OCI-LY3 (cell line): ENCODE data around the gene CDH4.

Experiments
- EZH2phosphoT487 ChIP-seq: fragments of 200-600 bp; shearing (Covaris generic); IDR thresholded peaks from 2 replicates; pipeline ENCODE4 v1.6.1; 2018; ENCODE audit warnings: antibody characterized with exemption, mixed run types, low read depth
- TF ChIP-seq, protein P1 (sequence below): fragments of 200-600, 300-600 bp; sonication (generic); IDR thresholded peaks from 2 replicates; pipeline ENCODE4 v1.5.1; 2014; ENCODE audit warnings: antibody characterized with exemption, low read length, low read depth

DNA sequence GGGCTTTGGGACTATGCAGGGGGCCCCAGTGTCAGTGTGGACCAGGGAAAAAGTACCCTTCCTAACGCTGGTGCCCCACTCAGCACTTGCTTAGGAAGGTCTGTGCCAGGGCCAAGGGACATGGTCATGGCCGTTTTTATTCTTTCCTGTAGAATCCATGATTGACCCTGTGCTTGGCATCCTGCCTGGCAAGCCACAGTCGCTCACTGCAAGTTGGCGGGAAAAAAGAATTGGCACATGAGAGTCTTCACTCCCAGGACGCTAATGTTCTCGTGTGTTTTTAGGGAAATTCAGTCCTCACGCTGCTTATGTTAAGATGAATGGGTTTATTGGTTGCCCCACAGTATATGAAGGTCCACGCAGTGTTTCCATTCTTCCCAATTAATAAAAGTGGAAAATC is 253.4 kb downstream of the CDH4 start:
- TF ChIP-seq, protein P1, sequence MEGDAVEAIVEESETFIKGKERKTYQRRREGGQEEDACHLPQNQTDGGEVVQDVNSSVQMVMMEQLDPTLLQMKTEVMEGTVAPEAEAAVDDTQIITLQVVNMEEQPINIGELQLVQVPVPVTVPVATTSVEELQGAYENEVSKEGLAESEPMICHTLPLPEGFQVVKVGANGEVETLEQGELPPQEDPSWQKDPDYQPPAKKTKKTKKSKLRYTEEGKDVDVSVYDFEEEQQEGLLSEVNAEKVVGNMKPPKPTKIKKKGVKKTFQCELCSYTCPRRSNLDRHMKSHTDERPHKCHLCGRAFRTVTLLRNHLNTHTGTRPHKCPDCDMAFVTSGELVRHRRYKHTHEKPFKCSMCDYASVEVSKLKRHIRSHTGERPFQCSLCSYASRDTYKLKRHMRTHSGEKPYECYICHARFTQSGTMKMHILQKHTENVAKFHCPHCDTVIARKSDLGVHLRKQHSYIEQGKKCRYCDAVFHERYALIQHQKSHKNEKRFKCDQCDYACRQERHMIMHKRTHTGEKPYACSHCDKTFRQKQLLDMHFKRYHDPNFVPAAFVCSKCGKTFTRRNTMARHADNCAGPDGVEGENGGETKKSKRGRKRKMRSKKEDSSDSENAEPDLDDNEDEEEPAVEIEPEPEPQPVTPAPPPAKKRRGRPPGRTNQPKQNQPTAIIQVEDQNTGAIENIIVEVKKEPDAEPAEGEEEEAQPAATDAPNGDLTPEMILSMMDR = no peak
- TF ChIP-seq EZH2phosphoT487 = no peak
